Dendritic cell treated with granulocyte-macrophage colony-stimulating factor and Interleukin-4, amounts not matched to agents 40 ng/mL and 50 ng/mL, for 4 days (primary cell): Measurements from ENCODE around the gene PIM3.

Source experiments
- H3K27ac Mint-ChIP-seq: one replicate; pipeline ENCODE4 v1.8.0; 2022; ENCODE audit warnings: mild to moderate bottlenecking, mixed read lengths
- H3K27me3 Mint-ChIP-seq: one replicate; pipeline ENCODE4 v1.8.0; 2022; ENCODE audit warnings: mild to moderate bottlenecking, mixed read lengths
- H3K36me3 Mint-ChIP-seq: one replicate; pipeline ENCODE4 v1.8.0; 2022; ENCODE audit warnings: low read depth, mixed read lengths
- H3K4me1 Mint-ChIP-seq: one replicate; pipeline ENCODE4 v1.8.0; 2022; ENCODE audit warnings: low read depth, mixed read lengths
- H3K4me3 Mint-ChIP-seq: one replicate; pipeline ENCODE4 v1.8.0; 2022; ENCODE audit warnings: mild to moderate bottlenecking, moderate library complexity, mixed read lengths
- H3K9me3 Mint-ChIP-seq: one replicate; pipeline ENCODE4 v1.8.0; 2022; ENCODE audit warnings: mixed read lengths
- intact Hi-C: fragments of 100-400 bp; cut with micrococcal nuclease; formaldehyde crosslinking; loops from one replicate; pipeline ENCODE4 v1.15.0; 2022

PIM3 gene

GRCh38 chr22:49959782-49960158 is 802 bp upstream of the PIM3 start:
- Mint-ChIP-seq H3K4me1 (peaks cover 67% of the 10 kb centered on the region), H3K27me3 (no peaks in the 10 kb centered on the region), H3K27ac (peak overlapping the region; percentile 81), H3K4me3 (peak overlapping the region; percentile 78), H3K9me3 (no peaks in the 10 kb centered on the region), H3K36me3 (peaks cover 40% of the 10 kb centered on the region)
- intact Hi-C loops: loop anchor here (1.0 kb wide), 2 partner anchors 23 to 28 kb away; no protein-coding TSS in a partner anchor

GRCh38 chr22:49961005-49961600 is 531 bp downstream of the PIM3 start:
- Mint-ChIP-seq H3K9me3 (no peaks in the 10 kb centered on the region), H3K27me3 (no peaks in the 10 kb centered on the region), H3K4me3 (peak overlapping the region; percentile 99), H3K36me3 (peaks cover 52% of the 10 kb centered on the region), H3K4me1 (peaks cover 67% of the 10 kb centered on the region), H3K27ac (peak overlapping the region; percentile 97)
- intact Hi-C loops: no loop called here

GRCh38 chr22:49961601-49962011 is 1.0 kb downstream of the PIM3 start:
- Mint-ChIP-seq H3K27me3 (no peaks in the 10 kb centered on the region), H3K4me3 (peak overlapping the region; percentile 99), H3K4me1 (peaks cover 67% of the 10 kb centered on the region), H3K27ac (peak overlapping the region; percentile 97), H3K9me3 (no peaks in the 10 kb centered on the region), H3K36me3 (peaks cover 56% of the 10 kb centered on the region)
- intact Hi-C loops: no loop called here

GRCh38 chr22:49962012-49962750 is 1.6 kb downstream of the PIM3 start:
- Mint-ChIP-seq H3K27me3 (no peaks in the 10 kb centered on the region), H3K4me1 (peaks cover 67% of the 10 kb centered on the region)

GRCh38 chr22:49962751-49963646 is 2.4 kb downstream of the PIM3 start:
- Mint-ChIP-seq H3K27ac (peak overlapping the region; percentile 97), H3K27me3 (no peaks in the 10 kb centered on the region), H3K4me3 (peak overlapping the region; percentile 99), H3K36me3 (peaks cover 60% of the 10 kb centered on the region), H3K9me3 (no peaks in the 10 kb centered on the region), H3K4me1 (peaks cover 68% of the 10 kb centered on the region)
- intact Hi-C loops: no loop called here

More at GRCh38 chr22:49962012-49962750, 1.6 kb downstream of the PIM3 start:
- Mint-ChIP-seq H3K4me3 (peak overlapping the region; percentile 99), H3K27ac (peak overlapping the region; percentile 97), H3K9me3 (no peaks in the 10 kb centered on the region), H3K36me3 (peaks cover 56% of the 10 kb centered on the region)
- intact Hi-C loops: no loop called here

GRCh38 chr22:49963647-49964026 is 3.1 kb downstream of the PIM3 start:
- Mint-ChIP-seq H3K4me3 (peak overlapping the region; percentile 99), H3K27me3 (no peaks in the 10 kb centered on the region), H3K4me1 (peaks cover 68% of the 10 kb centered on the region), H3K36me3 (peaks cover 61% of the 10 kb centered on the region), H3K9me3 (no peaks in the 10 kb centered on the region), H3K27ac (peak overlapping the region; percentile 97)
- intact Hi-C loops: no loop called here

- H3K27me3 Mint-ChIP-seq: no peaks in the 10 kb centered on the region
- peaks cover 61% of the 10 kb centered on the region for H3K36me3 Mint-ChIP-seq
- no peaks in the 10 kb centered on the region for H3K9me3 Mint-ChIP-seq
- peak overlapping the region; percentile 97 for H3K27ac Mint-ChIP-seq
- intact Hi-C loops: no loop called here
- peak overlapping the region; percentile 99 for H3K4me3 Mint-ChIP-seq
- peaks cover 65% of the 10 kb centered on the region for H3K4me1 Mint-ChIP-seq
Measured at GRCh38 chr22:49964136-49965090, 3.8 kb downstream of the PIM3 start.

GRCh38 chr22:49965091-49966040 is 4.8 kb downstream of the PIM3 start:
- intact Hi-C loops: no loop called here

GRCh38 chr22:49966041-49966773 is 5.6 kb downstream of the PIM3 start:
- Mint-ChIP-seq H3K36me3 (peaks cover 57% of the 10 kb centered on the region), H3K4me3 (peak overlapping the region; percentile 44), H3K27me3 (no peaks in the 10 kb centered on the region), H3K27ac (peak overlapping the region; percentile 97), H3K9me3 (no peaks in the 10 kb centered on the region), H3K4me1 (peaks cover 80% of the 10 kb centered on the region)
- intact Hi-C loops: no loop called here

More at GRCh38 chr22:49965091-49966040, 4.8 kb downstream of the PIM3 start:
- Mint-ChIP-seq H3K4me3 (peak overlapping the region; percentile 99), H3K4me1 (peaks cover 72% of the 10 kb centered on the region), H3K9me3 (no peaks in the 10 kb centered on the region), H3K27me3 (no peaks in the 10 kb centered on the region), H3K36me3 (peaks cover 61% of the 10 kb centered on the region), H3K27ac (peak overlapping the region; percentile 97)

GRCh38 chr22:49966774-49967705 is 6.5 kb downstream of the PIM3 start:
- intact Hi-C loops: no loop called here
- Mint-ChIP-seq H3K9me3 (no peaks in the 10 kb centered on the region), H3K27ac (peak overlapping the region; percentile 97), H3K4me1 (peaks cover 80% of the 10 kb centered on the region), H3K27me3 (no peaks in the 10 kb centered on the region), H3K36me3 (peaks cover 48% of the 10 kb centered on the region), H3K4me3 (peak overlapping the region; percentile 73)

GRCh38 chr22:49967706-49968208 is 7.2 kb downstream of the PIM3 start:
- intact Hi-C loops: no loop called here
- H3K27me3 Mint-ChIP-seq: no peaks in the 10 kb centered on the region
- H3K4me3 Mint-ChIP-seq: peak overlapping the region; percentile 73
- H3K4me1 Mint-ChIP-seq: peaks cover 80% of the 10 kb centered on the region
- peaks cover 41% of the 10 kb centered on the region for H3K36me3 Mint-ChIP-seq
- H3K9me3 Mint-ChIP-seq: no peaks in the 10 kb centered on the region
- peak overlapping the region; percentile 97 for H3K27ac Mint-ChIP-seq
